ENCODE measurements around the gene ELL. TPM values are rescaled to one million over a fixed set of nuclear protein-coding genes. Genes with fewer than 3 reads are reported as not detected.

Gene ELL
- total and polyA plus RNA-seq, 9 of the 15 experiments (the other 6 are each of a cell fraction or from before 2014, with no cell fraction given): 0.24 to 22.5 (median 4.1) TPM

DNA sequence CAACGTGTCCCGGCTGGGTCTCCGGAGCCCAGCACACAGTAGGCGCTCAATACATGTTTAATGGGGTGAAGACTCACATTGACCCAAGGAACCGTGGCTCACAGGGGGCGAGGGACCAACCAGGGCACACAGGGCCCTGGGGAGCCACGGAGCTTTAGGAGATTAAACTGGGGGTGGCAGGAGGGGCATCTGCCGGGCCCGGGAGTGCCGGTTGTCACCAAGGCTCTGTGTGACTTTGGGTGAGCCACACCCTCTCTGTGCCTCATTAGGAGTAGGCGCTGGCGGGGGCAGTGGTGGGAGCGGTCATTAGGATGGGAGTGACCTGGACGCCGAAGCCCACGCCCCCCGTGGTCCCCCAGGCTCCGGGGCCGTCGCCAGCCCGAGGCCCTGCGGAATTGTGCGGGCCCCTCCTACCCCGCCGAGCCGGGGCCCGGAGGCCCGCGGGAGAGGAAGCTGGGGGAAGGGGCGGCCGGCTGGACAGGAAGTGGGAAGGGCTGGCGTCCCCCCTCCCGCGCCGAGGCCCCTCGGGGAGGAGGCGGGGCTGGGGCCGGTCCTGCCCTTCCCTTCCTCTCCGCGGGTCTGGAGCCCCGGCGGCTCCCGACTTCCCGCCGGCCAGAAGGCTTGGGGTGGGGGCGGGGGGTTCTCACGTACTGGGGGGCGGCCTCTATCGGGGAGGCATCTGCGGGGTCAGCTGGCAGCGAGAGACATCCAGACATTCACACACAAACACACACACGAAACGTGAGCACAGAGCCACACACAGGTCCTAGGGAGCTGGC lies 104.4 kb downstream of the ELL start (continued):
- TF ChIP-seq, protein P1, sequence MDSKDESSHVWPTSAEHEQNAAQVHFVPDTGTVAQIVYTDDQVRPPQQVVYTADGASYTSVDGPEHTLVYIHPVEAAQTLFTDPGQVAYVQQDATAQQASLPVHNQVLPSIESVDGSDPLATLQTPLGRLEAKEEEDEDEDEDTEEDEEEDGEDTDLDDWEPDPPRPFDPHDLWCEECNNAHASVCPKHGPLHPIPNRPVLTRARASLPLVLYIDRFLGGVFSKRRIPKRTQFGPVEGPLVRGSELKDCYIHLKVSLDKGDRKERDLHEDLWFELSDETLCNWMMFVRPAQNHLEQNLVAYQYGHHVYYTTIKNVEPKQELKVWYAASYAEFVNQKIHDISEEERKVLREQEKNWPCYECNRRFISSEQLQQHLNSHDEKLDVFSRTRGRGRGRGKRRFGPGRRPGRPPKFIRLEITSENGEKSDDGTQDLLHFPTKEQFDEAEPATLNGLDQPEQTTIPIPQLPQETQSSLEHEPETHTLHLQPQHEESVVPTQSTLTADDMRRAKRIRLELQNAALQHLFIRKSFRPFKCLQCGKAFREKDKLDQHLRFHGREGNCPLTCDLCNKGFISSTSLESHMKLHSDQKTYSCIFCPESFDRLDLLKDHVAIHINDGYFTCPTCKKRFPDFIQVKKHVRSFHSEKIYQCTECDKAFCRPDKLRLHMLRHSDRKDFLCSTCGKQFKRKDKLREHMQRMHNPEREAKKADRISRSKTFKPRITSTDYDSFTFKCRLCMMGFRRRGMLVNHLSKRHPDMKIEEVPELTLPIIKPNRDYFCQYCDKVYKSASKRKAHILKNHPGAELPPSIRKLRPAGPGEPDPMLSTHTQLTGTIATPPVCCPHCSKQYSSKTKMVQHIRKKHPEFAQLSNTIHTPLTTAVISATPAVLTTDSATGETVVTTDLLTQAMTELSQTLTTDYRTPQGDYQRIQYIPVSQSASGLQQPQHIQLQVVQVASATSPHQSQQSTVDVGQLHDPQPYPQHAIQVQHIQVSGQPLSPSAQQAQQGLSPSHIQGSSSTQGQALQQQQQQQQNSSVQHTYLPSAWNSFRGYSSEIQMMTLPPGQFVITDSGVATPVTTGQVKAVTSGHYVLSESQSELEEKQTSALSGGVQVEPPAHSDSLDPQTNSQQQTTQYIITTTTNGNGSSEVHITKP (IDR thresholded peaks at IDR 0.05; ENCODE audit: partially characterized antibody): peak; percentile 42
- TF ChIP-seq MITF (IDR thresholded peaks at IDR 0.05) (no peak), ARID1B (IDR thresholded peaks at IDR 0.05) (no peak), ARID2 (IDR thresholded peaks at IDR 0.05) (no peak), TRIM28 (IDR thresholded peaks at IDR 0.05) (peak; percentile 29; the same call in 1 of the 2 replicates), PTRF (tag; IDR thresholded peaks at IDR 0.05) (no peak), ZC3H8 (IDR thresholded peaks at IDR 0.05) (no peak), BRD9 (IDR thresholded peaks at IDR 0.05; ENCODE audit: low read depth, partially characterized antibody) (peak; percentile 92), ZFP36 (IDR thresholded peaks at IDR 0.05; ENCODE audit: low read depth, low read length, partially characterized antibody) (peak; percentile 94), ZNF407 (IDR thresholded peaks at IDR 0.05; ENCODE audit: low read depth) (no peak)
- TF ChIP-seq, protein P2, sequence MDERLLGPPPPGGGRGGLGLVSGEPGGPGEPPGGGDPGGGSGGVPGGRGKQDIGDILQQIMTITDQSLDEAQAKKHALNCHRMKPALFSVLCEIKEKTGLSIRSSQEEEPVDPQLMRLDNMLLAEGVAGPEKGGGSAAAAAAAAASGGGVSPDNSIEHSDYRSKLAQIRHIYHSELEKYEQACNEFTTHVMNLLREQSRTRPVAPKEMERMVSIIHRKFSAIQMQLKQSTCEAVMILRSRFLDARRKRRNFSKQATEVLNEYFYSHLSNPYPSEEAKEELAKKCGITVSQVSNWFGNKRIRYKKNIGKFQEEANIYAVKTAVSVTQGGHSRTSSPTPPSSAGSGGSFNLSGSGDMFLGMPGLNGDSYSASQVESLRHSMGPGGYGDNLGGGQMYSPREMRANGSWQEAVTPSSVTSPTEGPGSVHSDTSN (CRISPR knock-in tag; IDR thresholded peaks at IDR 0.05; ENCODE audit: low read depth): no peak
- TF ChIP-seq, protein P2 (tag; conservative IDR thresholded peaks at IDR 0.05; ENCODE audit: low read depth): no peak
